K562 (cell line): ENCODE results near the gene CHD1L. TPM values are rescaled to one million over a fixed set of nuclear protein-coding genes. Genes with fewer than 3 reads are reported as not detected.

Experiments
- ATAC-seq: fragments of 200-7000 bp; cut with Tn5 transposase; 3 replicates; pipeline ENCODE4 v1.9.1; 2020; ENCODE audit warnings: moderate library complexity
- BruUV-seq: library from RNA; stranded (reverse); fragments of 400-500 nt; replicated peaks from 2 replicates; lab custom pipeline; 2021; lab: Mats Ljungman, UMichigan
- CTCF ChIA-PET: fragments of 300-600 bp; formaldehyde crosslinking; extraction: SDS; loops from one replicate; lab custom pipeline; 2021; ENCODE audit warnings: low intra/inter-chr PET ratio; lab: Yijun Ruan, JAX
- POLR2A ChIA-PET: fragments of 300-600, 350-650 bp; sonication (Branson Sonifier 250); formaldehyde crosslinking; extraction: SDS; loops from one replicate; lab custom pipeline; 2021; ENCODE audit warnings: antibody characterized with exemption, inconsistent platforms; lab: Yijun Ruan, JAX
- DNase-seq, 4 experiments: peaks; one replicate each; pipeline versions ENCODE4 v3.0.0 to v3.0.0-alpha.2; 2011 to 2018; ENCODE audit warnings: low spot score in 3 of 4, mixed read lengths in 3 of 4; ENCODE audit errors: extremely low read depth in 1 of 4
- FAIRE-seq: peaks from 2 replicates; lab custom pipeline; 2011; peaks lifted over from hg19 to GRCh38; lab: Jason Lieb, UNC
- H2AFZ ChIP-seq: 2 replicates; pipeline ENCODE4 v1.6.0; 2011; ENCODE audit warnings: low read depth, low read length, control low read depth, inconsistent platforms
- H3K27ac ChIP-seq: fragments of 200-600 bp; 3 replicates; pipeline ENCODE4 v1.8.0; 2011; ENCODE audit warnings: low read depth, mild to moderate bottlenecking, control low read depth, inconsistent platforms, low read length, moderate library complexity, mixed read lengths; ENCODE audit errors: extremely low read depth
- H3K27me3 ChIP-seq, 2 experiments: fragments of 300-600 bp in 1 of 2; 2 replicates in 1 of 2; 3 replicates in 1 of 2; pipeline versions ENCODE4 v1.6.0 to v1.8.0; 2011; ENCODE audit warnings: inconsistent platforms in 2 of 2, low read length in 2 of 2, mild to moderate bottlenecking in 1 of 2, mixed read lengths in 1 of 2, moderate library complexity in 1 of 2; ENCODE audit not compliant: control insufficient read depth in 2 of 2, insufficient read depth in 2 of 2
- H3K36me3 ChIP-seq: fragments of 300-600 bp; 3 replicates; pipeline ENCODE4 v1.8.0; 2011; ENCODE audit warnings: mild to moderate bottlenecking, low read length, inconsistent platforms; ENCODE audit not compliant: control insufficient read depth, insufficient read depth
- H3K4me1 ChIP-seq, 2 experiments: fragments of 200-600 bp in 1 of 2; replicated peaks in 1 of 2; 2 replicates in 1 of 2; 3 replicates in 1 of 2; pipeline versions ENCODE4 v1.5.1 to v1.8.0; 2011; ENCODE audit warnings: inconsistent platforms in 2 of 2, low read length in 2 of 2, mild to moderate bottlenecking in 1 of 2, mixed read lengths in 1 of 2, moderate library complexity in 1 of 2; ENCODE audit not compliant: control insufficient read depth in 2 of 2, insufficient read depth in 2 of 2
- H3K4me2 ChIP-seq: 2 replicates; pipeline ENCODE4 v1.6.1; 2011; ENCODE audit warnings: low read length, control low read depth, inconsistent platforms, mixed read lengths; ENCODE audit not compliant: insufficient read depth
- H3K4me3 ChIP-seq: fragments of 200-600 bp; sonication (generic), shearing (Covaris generic); 2 replicates; pipeline ENCODE4 v1.5.1; 2016; ENCODE audit warnings: control low read depth, inconsistent platforms
- H3K79me2 ChIP-seq: fragments of 200-600 bp; 3 replicates; pipeline ENCODE4 v1.8.0; 2011; ENCODE audit warnings: low read length, inconsistent platforms; ENCODE audit not compliant: control insufficient read depth, insufficient read depth
- H3K9ac ChIP-seq, 2 experiments: 2 replicates each; pipeline versions ENCODE4 v1.6.0 to v1.6.1; 2011; ENCODE audit warnings: low read depth in 2 of 2, low read length in 2 of 2, control low read depth in 1 of 2, inconsistent platforms in 1 of 2, mild to moderate bottlenecking in 1 of 2, mixed read lengths in 1 of 2; ENCODE audit not compliant: insufficient read depth in 1 of 2
- H3K9me1 ChIP-seq: one replicate; pipeline ENCODE4 v1.6.0; 2011; ENCODE audit warnings: inconsistent platforms, mild to moderate bottlenecking, low read length, moderate library complexity; ENCODE audit not compliant: control insufficient read depth, insufficient read depth
- H3K9me3 ChIP-seq: replicated peaks from 2 replicates; pipeline ENCODE4 v1.5.1; 2011; ENCODE audit warnings: low read depth, low read length, inconsistent platforms; ENCODE audit not compliant: control insufficient read depth, insufficient read depth
- H4K20me1 ChIP-seq: replicated peaks from 2 replicates; pipeline ENCODE4 v1.6.1; 2011; ENCODE audit warnings: low read length, inconsistent platforms, mixed read lengths; ENCODE audit not compliant: control insufficient read depth, insufficient read depth
- KHSRP ChIP-seq: fragments of 450-650 bp; IDR thresholded peaks from 2 replicates; pipeline ENCODE4 v1.6.1; 2017
- MECOM ChIP-seq: fragments of 250-450 bp; sonication (Bioruptor Pico); IDR thresholded peaks from 2 replicates; pipeline ENCODE4 v1.8.0; 2022; ENCODE audit warnings: inconsistent platforms
- REST ChIP-seq, 2 experiments: fragments of 450-650 bp; formaldehyde crosslinking in 1 of 2; IDR thresholded peaks; 2 replicates each; pipeline versions ENCODE4 v1.4.0 to v1.6.1; 2014 to 2020; ENCODE audit warnings: mild to moderate bottlenecking in 2 of 2, borderline replicate concordance in 1 of 2, low read depth in 1 of 2
- ZNF23 ChIP-seq: fragments of 250-450 bp; sonication (Bioruptor Pico); IDR thresholded peaks from 2 replicates; pipeline ENCODE4 v1.4.0; 2020; ENCODE audit warnings: mild to moderate bottlenecking
- ZNF444 ChIP-seq: fragments of 250-450 bp; sonication (Bioruptor Pico); IDR thresholded peaks from 2 replicates; pipeline ENCODE4 v1.4.0; 2020; ENCODE audit warnings: mild to moderate bottlenecking, moderate library complexity
- WGBS: fragments of 100-300 bp; shearing (Covaris generic); methylation state at CpG from one replicate; pipeline ENCODE4 v1.1.6; 2016; ENCODE audit warnings: low coverage, mixed read lengths; ENCODE audit not compliant: insufficient coverage; ENCODE audit errors: missing lambda C conversion rate; 5-methylcytosine and 5-hydroxymethylcytosine counted together
- in situ Hi-C: fragments of 300-500 bp; cut with MboI; formaldehyde crosslinking; loops from 4 replicates; pipeline ENCODE4 v1.15.0; 2018; ENCODE audit warnings: inconsistent platforms, mixed read lengths
- intact Hi-C: fragments of 100-400 bp; cut with micrococcal nuclease; formaldehyde crosslinking; loops from 2 replicates; pipeline ENCODE4 v1.14.2; 2022
- polyA plus RNA-seq, 8 experiments: library from polyadenylated mRNA; depleted of rRNA in 4 of 8; stranded (reverse) in 5 of 8; unstranded in 3 of 8; fragments of >200 nt; fragmentation: Nextera tagmentation in 2 of 8; fragmentation: Illumina TruSeq in 1 of 8; extraction: Ambion mirVana in 2 of 8; extraction: Trizol in 1 of 8; gene quantifications; 2 replicates each; pipeline versions ENCODE4 v1.2.1 to v1.2.3, GENCODE V29; 2011 to 2014; ENCODE audit warnings: inconsistent platforms in 1 of 8, missing spikeins in 1 of 8
- total RNA-seq, 7 experiments: library from RNA; depleted of rRNA in 6 of 7; stranded (reverse); fragments of >200 nt in 6 of 7; fragmentation: Illumina TruSeq in 2 of 7; extraction: Trizol in 2 of 7; gene quantifications; 2 replicates each; pipeline versions ENCODE4 v1.2.1 to v1.2.3, GENCODE V29; 2011 to 2021; ENCODE audit warnings: low replicate concordance in 1 of 7

The CHD1L gene
- total and polyA plus RNA-seq, 9 of the 15 experiments (the other 6 are each of a cell fraction or from before 2014, with no cell fraction given): 25.0 to 93.3 (median 59.1) TPM

- FAIRE-seq (no peak), ATAC-seq (no peak), DNase-seq (no peak)
- in situ Hi-C loops: loop anchor here (5.0 to 10.0 kb wide), 2 partner anchors 115 to 623 kb away; no protein-coding TSS in a partner anchor
- no peaks in the 10 kb centered on the region for H3K9me3 ChIP-seq
- H3K4me3 ChIP-seq: no peak overlapping the region
- CTCF ChIA-PET: interaction anchor here (0.7 to 2.5 kb wide), 3 partner anchors 99 to 621 kb away, joined by 4 to 15 read pairs (median 4); no protein-coding TSS in a partner anchor
- peaks cover 0 to 2% of the 10 kb centered on the region in 2 experiments; a peak in 2 of 5 replicates for H3K4me1 ChIP-seq
- no peaks in the 10 kb centered on the region for H3K9me1 ChIP-seq
- POLR2A ChIA-PET: interaction anchor here (1.1 kb wide), 1 partner anchor 14 kb away, joined by 3 read pairs; no protein-coding TSS in a partner anchor
- H3K27me3 ChIP-seq: no peaks in the 10 kb centered on the region
- H3K79me2 ChIP-seq: no peaks in the 10 kb centered on the region
- 77% methylated on average over 2 of the region's 3 CpGs for WGBS
- H3K9ac ChIP-seq: no peak overlapping the region
- H3K4me2 ChIP-seq: no peak overlapping the region
- BruUV-seq: no TSS peak
- H3K36me3 ChIP-seq: peaks cover 97% of the 10 kb centered on the region
- H2AFZ ChIP-seq: no peak overlapping the region
- H4K20me1 ChIP-seq: no peaks in the 10 kb centered on the region
- no peak for TF ChIP-seq KHSRP
- TF ChIP-seq ZNF444 (CRISPR knock-in tag): no peak
- no peak for TF ChIP-seq ZNF23 (CRISPR knock-in tag)
- TF ChIP-seq REST (IDR thresholded peaks at IDR 0.05; ENCODE audit: borderline replicate concordance): peak; percentile 33; the same call in 1 of the 2 replicates
- TF ChIP-seq REST (CRISPR knock-in tag; IDR thresholded peaks at IDR 0.05; ENCODE audit: low read depth): no peak
- TF ChIP-seq MECOM (CRISPR knock-in tag): no peak
- intact Hi-C loops: loop anchor here (5.0 kb wide), 3 partner anchors 120 to 370 kb away; no protein-coding TSS in a partner anchor
- H3K27ac ChIP-seq: no peak overlapping the region
Measured at GRCh38 chr1:147272042-147272441, 29.6 kb downstream of the CHD1L start.
